22Rv1 (cell line): ENCODE measurements around the gene C12orf43.

ENCODE experiments used
- ZFX ChIP-seq: fragments of 450-650 bp; IDR thresholded peaks from 2 replicates; pipeline ENCODE4 v1.6.1; 2017; ENCODE audit warnings: antibody characterized with exemption, borderline replicate concordance
- TF ChIP-seq, protein P1 (sequence below): fragments of 450-650 bp; IDR thresholded peaks from 2 replicates; pipeline ENCODE4 v1.5.1; 2017; ENCODE audit warnings: mild to moderate bottlenecking

DNA sequence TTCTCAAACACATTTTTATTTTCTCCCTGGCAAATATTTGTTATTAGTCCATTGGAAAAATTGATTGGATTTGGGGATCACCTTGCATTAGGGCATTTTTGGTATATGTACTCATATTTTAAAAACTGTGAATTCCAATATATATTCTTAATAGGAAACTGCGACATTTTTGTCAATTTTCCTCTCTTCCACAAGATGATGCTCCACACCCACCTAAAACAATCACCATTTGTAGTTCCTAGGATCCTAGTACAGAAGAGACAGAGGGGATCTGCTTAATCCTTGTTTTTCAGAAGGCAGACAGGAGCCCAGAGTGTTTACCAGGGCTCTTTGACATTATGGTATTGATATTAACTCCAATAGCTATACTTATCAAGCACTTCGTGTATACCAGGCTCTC is 45.5 kb upstream of the C12orf43 start:
- TF ChIP-seq, protein P1, sequence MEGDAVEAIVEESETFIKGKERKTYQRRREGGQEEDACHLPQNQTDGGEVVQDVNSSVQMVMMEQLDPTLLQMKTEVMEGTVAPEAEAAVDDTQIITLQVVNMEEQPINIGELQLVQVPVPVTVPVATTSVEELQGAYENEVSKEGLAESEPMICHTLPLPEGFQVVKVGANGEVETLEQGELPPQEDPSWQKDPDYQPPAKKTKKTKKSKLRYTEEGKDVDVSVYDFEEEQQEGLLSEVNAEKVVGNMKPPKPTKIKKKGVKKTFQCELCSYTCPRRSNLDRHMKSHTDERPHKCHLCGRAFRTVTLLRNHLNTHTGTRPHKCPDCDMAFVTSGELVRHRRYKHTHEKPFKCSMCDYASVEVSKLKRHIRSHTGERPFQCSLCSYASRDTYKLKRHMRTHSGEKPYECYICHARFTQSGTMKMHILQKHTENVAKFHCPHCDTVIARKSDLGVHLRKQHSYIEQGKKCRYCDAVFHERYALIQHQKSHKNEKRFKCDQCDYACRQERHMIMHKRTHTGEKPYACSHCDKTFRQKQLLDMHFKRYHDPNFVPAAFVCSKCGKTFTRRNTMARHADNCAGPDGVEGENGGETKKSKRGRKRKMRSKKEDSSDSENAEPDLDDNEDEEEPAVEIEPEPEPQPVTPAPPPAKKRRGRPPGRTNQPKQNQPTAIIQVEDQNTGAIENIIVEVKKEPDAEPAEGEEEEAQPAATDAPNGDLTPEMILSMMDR: peak; percentile 42
- TF ChIP-seq ZFX: no peak
